Naive thymus-derived CD8-positive, alpha-beta T cell (primary cell): ENCODE measurements around the gene RFX1. TPM values are rescaled to one million over a fixed set of nuclear protein-coding genes. Genes with fewer than 3 reads are reported as not detected.
A peak's percentile ranks its signal among the peaks of the same experiment; 100 is the strongest.
"Not testable (repeated sequence)": the region's sequence is repeated elsewhere in the genome, so short reads cannot be mapped to it uniquely, and the experiment has no call there.

Experiments
- ATAC-seq, 2 donors: fragments of 150-1000 bp; cut with Tn5 transposase in 1 of 2; sonication (Bioruptor Pico), chemical (Tn5 transposase) in 1 of 2; 1 replicate in 1 of 2; 2 replicates in 1 of 2; pipeline ENCODE4 v1.10.0; 2021; ENCODE audit warnings: mild to moderate bottlenecking in 2 of 2, moderate library complexity in 2 of 2
- POLR2A ChIA-PET: fragments of 350-600 bp; sonication (Branson Sonifier 250); formaldehyde crosslinking; loops from one replicate; lab custom pipeline; 2021; ENCODE audit warnings: antibody characterized with exemption; lab: Charles Lee
- DNase-seq, 10 donors: peaks; one replicate each; pipeline versions ENCODE4 v3.0.0 to v3.0.0-alpha.2; 2020 to 2022
- H3K27ac Mint-ChIP-seq, 10 donors: one replicate each; pipeline ENCODE4 v1.8.0; 2020 to 2022; ENCODE audit warnings: mild to moderate bottlenecking in 10 of 10, mixed read lengths in 10 of 10, moderate library complexity in 4 of 10, inconsistent platforms in 1 of 10
- H3K27me3 Mint-ChIP-seq, 5 donors: one replicate each; pipeline ENCODE4 v1.8.0; 2021 to 2022; ENCODE audit warnings: mixed read lengths in 5 of 5
- H3K36me3 Mint-ChIP-seq, 3 donors: one replicate each; pipeline ENCODE4 v1.8.0; 2020 to 2022; ENCODE audit warnings: mixed read lengths in 3 of 3, mild to moderate bottlenecking in 2 of 3, inconsistent platforms in 1 of 3
- H3K4me1 Mint-ChIP-seq, 4 donors: one replicate each; pipeline ENCODE4 v1.8.0; 2021 to 2022; ENCODE audit warnings: mixed read lengths in 4 of 4
- H3K4me3 Mint-ChIP-seq, 10 donors: one replicate each; pipeline ENCODE4 v1.8.0; 2020 to 2022; ENCODE audit warnings: mild to moderate bottlenecking in 10 of 10, mixed read lengths in 10 of 10, moderate library complexity in 6 of 10, inconsistent platforms in 1 of 10
- H3K9me3 Mint-ChIP-seq, 9 donors: one replicate each; pipeline ENCODE4 v1.8.0; 2020 to 2022; ENCODE audit warnings: mixed read lengths in 9 of 9, mild to moderate bottlenecking in 3 of 9, inconsistent platforms in 1 of 9, moderate library complexity in 1 of 9
- polyA plus RNA-seq, 3 donors: library from polyadenylated mRNA; unstranded; fragments of 300-500 nt; fragmentation: Illumina TruSeq; gene quantifications; one replicate each; pipeline ENCODE4 v1.2.3, GENCODE V29; 2021
- total RNA-seq, 8 experiments: library from RNA in 2 of 8; stranded (reverse) in 2 of 8; gene quantifications; one replicate each; pipeline ENCODE4 v1.2.3 and lab custom pipeline; 2021 to 2026

The RFX1 gene
- total and polyA plus RNA-seq, 5 experiments from 2014 or later = 0.84 to 18.8 (median 1.1) TPM

DNA sequence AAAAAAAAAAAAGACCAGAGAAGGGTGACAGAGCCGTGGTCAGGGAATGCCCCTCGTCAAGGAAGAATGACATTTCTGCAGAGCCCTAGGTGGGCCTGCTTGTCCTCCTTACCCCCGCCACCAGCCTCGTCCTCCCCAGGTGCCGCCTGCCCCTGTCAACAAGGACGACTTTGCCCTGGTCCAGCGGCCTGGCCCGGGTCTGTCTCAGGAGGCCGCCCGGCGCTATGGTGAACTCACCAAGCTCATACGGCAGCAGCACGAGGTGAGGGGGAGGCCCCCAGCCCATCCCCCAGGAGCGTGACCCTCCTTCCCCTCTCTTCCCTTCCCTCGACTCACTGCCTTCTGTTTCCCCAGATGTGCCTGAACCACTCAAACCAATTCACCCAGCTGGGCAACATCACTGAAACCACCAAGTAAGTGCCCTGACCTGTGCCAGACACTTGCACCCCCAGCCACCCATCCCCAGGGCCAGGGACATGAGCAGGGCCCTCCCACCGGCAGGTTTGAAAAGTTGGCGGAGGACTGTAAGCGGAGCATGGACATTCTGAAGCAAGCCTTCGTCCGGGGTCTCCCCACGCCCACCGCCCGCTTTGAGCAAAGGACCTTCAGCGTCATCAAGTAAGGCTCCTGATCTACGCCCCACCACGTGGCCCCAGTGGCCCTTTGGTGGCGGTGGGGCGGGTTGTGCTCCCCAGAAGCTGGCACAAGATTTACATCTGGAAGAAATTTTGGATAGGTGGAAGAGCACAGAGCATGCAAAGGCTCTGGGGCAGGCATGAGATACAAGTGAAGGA lies 82.7 kb downstream of the RFX1 start:
- Mint-ChIP-seq H3K27ac (peak overlapping the region in 1 of 10 donors; percentile 62), H3K4me3 (no peak overlapping the region), H3K4me1 (peaks cover 0 to 7% (median 2%) of the 10 kb centered on the region in 4 donors), H3K27me3 (no peaks in the 10 kb centered on the region), H3K9me3 (peaks cover 0 to 3% (median 0%) of the 10 kb centered on the region in 9 donors), H3K36me3 (peaks cover 0 to 54% (median 27%) of the 10 kb centered on the region in 3 donors)
- ATAC-seq (no peak), DNase-seq (no peak)
- POLR2A ChIA-PET = no interaction called here

DNA sequence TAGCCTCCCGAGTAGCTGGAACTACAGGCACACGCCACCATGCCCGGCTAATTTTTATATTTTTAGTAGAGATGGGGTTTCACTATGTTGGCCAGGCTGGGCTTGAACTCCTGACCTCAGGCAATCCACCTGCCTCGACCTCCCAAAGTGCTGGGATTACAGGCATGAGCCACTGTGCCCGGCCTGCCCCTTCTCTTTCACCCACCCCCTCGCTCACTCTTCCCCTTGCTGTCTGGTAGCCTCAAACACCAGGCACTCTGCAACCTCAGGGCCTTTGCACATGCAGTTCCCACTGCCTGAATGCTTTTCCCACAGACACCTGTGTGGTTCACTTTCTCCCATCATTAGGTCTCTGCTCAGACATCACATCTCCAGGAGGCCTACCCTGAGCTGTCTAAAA lies 84.0 kb downstream of the RFX1 start:
- H3K27ac Mint-ChIP-seq = peak overlapping the region in 1 of 10 donors; percentile 6
- H3K9me3 Mint-ChIP-seq, H3K4me1 Mint-ChIP-seq, H3K27me3 Mint-ChIP-seq, DNase-seq, H3K4me3 Mint-ChIP-seq, ATAC-seq: not testable (repeated sequence)
- peaks cover 0 to 57% (median 24%) of the 10 kb centered on the region in 3 donors for H3K36me3 Mint-ChIP-seq
- POLR2A ChIA-PET = interaction anchor here (1.1 kb wide), 1 partner anchor 30 kb away, joined by 4 read pairs; the partner anchor contains the start of gene DCAF15

DNA sequence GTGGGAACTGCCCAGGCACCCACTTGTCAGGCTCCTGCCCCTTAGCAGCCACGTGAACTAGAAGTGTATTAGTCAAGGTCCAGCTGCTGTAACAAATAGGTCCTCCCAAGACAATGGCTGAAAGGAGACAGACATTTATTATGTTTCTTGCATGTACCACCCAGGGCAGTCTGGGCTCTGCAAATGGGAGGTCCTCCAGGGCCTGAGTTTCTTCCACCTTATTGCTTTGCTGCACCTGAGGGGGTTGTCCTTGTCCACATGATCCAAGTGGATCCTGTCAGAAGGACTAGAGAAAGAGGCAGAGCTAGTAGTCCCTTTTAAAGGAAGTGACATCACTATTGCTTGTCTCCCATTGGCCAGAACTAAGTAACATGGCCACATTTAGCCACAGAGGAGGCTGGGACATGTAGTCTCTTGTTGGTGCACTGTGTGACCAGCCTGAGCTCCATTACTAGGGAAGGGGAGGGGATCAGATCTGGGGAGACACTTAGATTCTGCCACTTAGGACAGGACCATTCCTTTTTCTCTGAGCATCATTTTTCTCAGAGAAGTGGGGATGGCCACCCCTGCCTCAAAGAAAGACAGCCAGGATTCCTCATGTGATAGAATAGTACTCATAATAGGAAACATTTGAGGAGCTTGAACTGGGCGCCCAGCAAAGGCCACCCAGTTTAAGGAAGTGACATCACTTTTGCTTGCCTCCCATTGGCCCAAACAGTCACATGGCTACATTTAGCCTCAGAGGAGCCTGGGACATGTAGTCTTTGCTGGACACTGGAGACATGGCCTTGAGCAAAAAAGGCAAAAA lies 85.0 kb downstream of the RFX1 start:
- H3K9me3 Mint-ChIP-seq = peaks cover 0 to 3% (median 0%) of the 10 kb centered on the region in 9 donors
- DNase-seq (peak in 2 of 10 donors; percentile 16 to 23), ATAC-seq (peak; percentile 72 to 81)
- peaks cover 0 to 57% (median 24%) of the 10 kb centered on the region in 3 donors for H3K36me3 Mint-ChIP-seq
- peaks cover 0 to 7% (median 2%) of the 10 kb centered on the region in 4 donors for H3K4me1 Mint-ChIP-seq
- H3K27me3 Mint-ChIP-seq = no peaks in the 10 kb centered on the region
- POLR2A ChIA-PET = interaction anchor here (0.6 to 1.5 kb wide), 3 partner anchors 31 to 122 kb away, joined by 4 to 7 read pairs (median 4); partner anchors contain the start of genes DCAF15 and IL27RA
- peak overlapping the region in 3 of 10 donors; percentile 8 to 52 (median 24) for H3K27ac Mint-ChIP-seq
- H3K4me3 Mint-ChIP-seq = no peak overlapping the region

DNA sequence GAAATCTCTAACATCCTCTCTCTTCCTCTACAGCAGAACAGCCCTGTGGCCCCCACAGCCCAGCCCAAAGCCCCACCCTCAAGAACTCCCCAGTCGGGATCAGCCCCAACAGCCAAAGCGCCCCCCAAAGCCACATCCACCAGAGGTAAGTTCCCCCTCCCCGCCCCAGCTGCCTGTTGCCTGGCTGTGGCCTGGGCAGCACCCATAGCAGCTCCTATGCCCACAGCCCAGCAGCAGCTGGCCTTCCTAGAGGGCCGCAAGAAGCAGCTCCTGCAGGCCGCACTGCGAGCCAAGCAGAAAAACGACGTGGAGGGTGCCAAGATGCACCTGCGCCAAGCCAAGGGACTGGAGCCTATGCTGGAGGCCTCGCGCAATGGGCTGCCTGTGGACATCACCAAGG lies 85.6 kb downstream of the RFX1 start:
- POLR2A ChIA-PET = interaction anchor here (0.6 to 1.5 kb wide), 2 partner anchors 111 to 123 kb away, joined by 4 to 7 read pairs; partner anchors contain the start of gene IL27RA
- ATAC-seq (no peak), DNase-seq (no peak)
- no peaks in the 10 kb centered on the region for H3K27me3 Mint-ChIP-seq
- H3K4me1 Mint-ChIP-seq = peaks cover 0 to 7% (median 2%) of the 10 kb centered on the region in 4 donors
- H3K36me3 Mint-ChIP-seq = peaks cover 0 to 61% (median 24%) of the 10 kb centered on the region in 3 donors
- peaks cover 0 to 3% (median 0%) of the 10 kb centered on the region in 9 donors for H3K9me3 Mint-ChIP-seq
- H3K27ac Mint-ChIP-seq = no peak overlapping the region
- no peak overlapping the region for H3K4me3 Mint-ChIP-seq

DNA sequence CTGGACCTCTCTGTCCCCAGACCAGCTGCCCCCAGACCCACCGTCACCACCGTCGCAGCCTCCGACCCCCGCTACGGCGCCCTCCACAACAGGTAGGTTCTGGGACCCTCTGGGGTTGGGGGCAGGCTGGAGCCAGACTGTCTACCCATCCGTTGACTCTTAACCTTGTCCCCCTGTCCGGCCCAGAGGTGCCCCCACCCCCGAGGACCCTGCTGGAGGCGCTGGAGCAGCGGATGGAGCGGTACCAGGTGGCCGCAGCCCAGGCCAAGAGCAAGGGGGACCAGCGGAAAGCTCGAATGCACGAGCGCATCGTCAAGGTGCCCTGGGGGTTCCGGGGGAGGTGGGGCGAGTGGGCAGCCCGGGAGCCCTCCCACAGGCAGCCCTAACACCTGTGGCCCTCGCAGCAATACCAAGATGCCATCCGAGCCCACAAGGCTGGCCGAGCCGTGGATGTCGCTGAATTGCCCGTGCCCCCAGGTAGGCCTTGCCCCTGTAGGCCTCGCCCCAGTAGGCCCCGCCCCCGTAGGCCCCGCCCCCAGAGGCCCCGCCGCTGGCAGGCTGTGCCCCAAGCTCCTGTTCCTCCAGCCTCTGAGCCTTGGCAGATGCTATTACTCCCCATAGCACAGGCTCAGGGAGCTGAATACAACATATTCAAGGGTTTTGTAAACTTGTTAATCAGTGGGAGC lies 87.3 kb downstream of the RFX1 start:
- POLR2A ChIA-PET = interaction anchor here (1.1 kb wide), 1 partner anchor 113 kb away, joined by 4 read pairs; the partner anchor contains the start of gene IL27RA
- Mint-ChIP-seq H3K4me1 (peaks cover 0 to 4% (median 2%) of the 10 kb centered on the region in 4 donors), H3K27me3 (no peaks in the 10 kb centered on the region), H3K27ac (no peak overlapping the region), H3K9me3 (peaks cover 0 to 3% (median 0%) of the 10 kb centered on the region in 9 donors), H3K4me3 (no peak overlapping the region), H3K36me3 (peaks cover 0 to 63% (median 27%) of the 10 kb centered on the region in 3 donors)
- no peak for ATAC-seq
- DNase-seq = no peak

DNA sequence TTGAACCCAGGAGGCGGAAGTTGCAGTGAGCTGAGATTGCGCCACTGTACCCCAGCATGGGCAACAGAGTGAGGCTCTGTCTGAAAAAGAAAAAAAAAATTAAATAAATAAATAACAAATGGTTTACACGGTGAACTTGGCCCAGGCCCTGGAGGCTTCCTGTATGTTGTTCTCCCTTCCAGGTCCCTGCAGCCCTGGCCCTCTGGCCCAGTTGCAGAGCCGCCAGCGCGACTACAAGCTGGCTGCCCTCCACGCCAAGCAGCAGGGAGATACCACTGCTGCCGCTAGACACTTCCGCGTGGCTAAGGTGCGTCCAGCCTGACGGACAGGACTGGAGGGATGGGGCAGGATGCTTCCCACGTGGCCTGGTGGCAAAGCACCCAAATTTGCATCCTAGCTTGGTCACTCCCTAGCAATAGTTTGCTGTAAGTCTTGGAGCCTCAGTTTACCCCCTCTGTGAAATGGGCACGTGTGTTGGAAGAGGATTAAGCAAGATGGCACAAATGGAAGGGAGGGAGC lies 88.2 kb downstream of the RFX1 start:
- peaks cover 0 to 4% (median 2%) of the 10 kb centered on the region in 4 donors for H3K4me1 Mint-ChIP-seq
- DNase-seq = no peak
- H3K27ac Mint-ChIP-seq = no peak overlapping the region
- no peaks in the 10 kb centered on the region for H3K27me3 Mint-ChIP-seq
- peaks cover 0 to 63% (median 23%) of the 10 kb centered on the region in 3 donors for H3K36me3 Mint-ChIP-seq
- ATAC-seq = no peak
- POLR2A ChIA-PET = no interaction called here
- H3K4me3 Mint-ChIP-seq = no peak overlapping the region
- peaks cover 0 to 3% (median 0%) of the 10 kb centered on the region in 9 donors for H3K9me3 Mint-ChIP-seq

DNA sequence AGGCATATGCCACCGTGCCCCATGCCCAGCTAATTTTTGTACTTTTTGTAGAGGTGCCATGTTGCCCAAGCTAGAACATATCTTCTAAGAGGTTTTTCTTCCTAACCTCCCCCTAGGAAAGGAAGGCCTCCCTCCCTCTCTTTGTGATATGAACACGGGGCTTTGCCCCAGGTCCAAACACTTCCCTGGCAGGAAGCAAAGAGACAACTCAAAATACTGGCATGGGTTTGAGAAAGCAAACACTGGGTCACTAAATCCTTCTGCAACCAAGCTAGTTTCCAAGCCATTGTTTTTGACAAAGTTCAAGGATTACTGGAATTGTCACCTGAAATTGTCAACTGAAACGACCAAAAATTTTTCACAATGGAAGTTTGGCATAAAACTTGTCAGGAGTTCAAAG lies 91.3 kb downstream of the RFX1 start:
- Mint-ChIP-seq H3K36me3 (peaks cover 0 to 65% (median 10%) of the 10 kb centered on the region in 3 donors), H3K4me1 (no peaks in the 10 kb centered on the region), H3K27ac (no peak overlapping the region), H3K27me3 (no peaks in the 10 kb centered on the region), H3K4me3 (no peak overlapping the region), H3K9me3 (no peaks in the 10 kb centered on the region)
- ATAC-seq (no peak), DNase-seq (no peak)
- POLR2A ChIA-PET = no interaction called here

DNA sequence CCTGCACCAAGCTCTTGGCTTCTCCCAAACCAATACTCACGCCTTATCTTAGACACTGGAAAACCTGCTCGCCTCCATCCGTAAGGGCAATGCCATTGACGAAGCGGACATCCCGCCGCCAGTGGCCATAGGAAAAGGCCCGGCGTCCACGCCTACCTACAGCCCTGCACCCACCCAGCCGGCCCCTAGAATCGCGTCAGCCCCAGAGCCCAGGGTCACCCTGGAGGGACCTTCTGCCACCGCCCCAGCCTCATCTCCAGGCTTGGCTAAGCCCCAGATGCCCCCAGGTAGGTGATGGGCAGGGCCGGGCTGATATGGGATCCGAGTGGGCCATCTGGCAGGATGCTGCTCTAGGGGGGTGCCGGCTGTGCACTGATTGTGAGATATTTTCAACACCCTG lies 92.8 kb downstream of the RFX1 start:
- DNase-seq = no peak
- Mint-ChIP-seq H3K27ac (no peak overlapping the region), H3K4me3 (no peak overlapping the region), H3K4me1 (no peaks in the 10 kb centered on the region), H3K36me3 (peaks cover 0 to 64% (median 10%) of the 10 kb centered on the region in 3 donors), H3K27me3 (no peaks in the 10 kb centered on the region), H3K9me3 (no peaks in the 10 kb centered on the region)
- ATAC-seq = no peak
- POLR2A ChIA-PET = no interaction called here

Other genes starting within 250 kb of the RFX1 start
- 10 to 100 TPM; 83.3 to 85.1 TPM for gene MRI1, start 241.8 kb downstream of the RFX1 start, total RNA-seq
- gene MRI1, start 241.8 kb downstream of the RFX1 start, polyA plus RNA-seq = 10 to 100 TPM in 2 of 3 donors, 1 to 10 TPM in 1; 6.4 to 15.5 (median 11.6) TPM
- 10 to 100 TPM; 74.1 to 80.0 TPM for gene C19orf53, start 231.9 kb downstream of the RFX1 start, total RNA-seq
- gene C19orf53, start 231.9 kb downstream of the RFX1 start, polyA plus RNA-seq = 100 to 1,000 TPM; 248 to 324 (median 278) TPM
- 1 to 10 TPM; 7.8 to 8.1 TPM for gene ZSWIM4, start 210.9 kb downstream of the RFX1 start, total RNA-seq
- 1 to 10 TPM in 2 of 3 donors, under 1 TPM in 1; 0.30 to 1.5 (median 1.1) TPM for gene ZSWIM4, start 210.9 kb downstream of the RFX1 start, polyA plus RNA-seq
- not detected for gene NANOS3, start 129.2 kb downstream of the RFX1 start, total RNA-seq
- not detected for gene NANOS3, start 129.2 kb downstream of the RFX1 start, polyA plus RNA-seq
- 1 to 10 TPM; 3.0 to 3.7 TPM for gene BRME1, start 100.2 kb downstream of the RFX1 start, total RNA-seq
- under 1 TPM; 0.49 to 0.94 (median 0.76) TPM for gene BRME1, start 100.2 kb downstream of the RFX1 start, polyA plus RNA-seq
- gene CC2D1A, start 100.1 kb downstream of the RFX1 start, total RNA-seq = 10 to 100 TPM; 29.7 to 30.7 TPM
- 10 to 100 TPM in 1 of 3 donors, 1 to 10 TPM in 2; 4.3 to 10.5 (median 5.5) TPM for gene CC2D1A, start 100.1 kb downstream of the RFX1 start, polyA plus RNA-seq
- not detected for gene PODNL1, start 67.9 kb downstream of the RFX1 start, total RNA-seq
- not detected for gene PODNL1, start 67.9 kb downstream of the RFX1 start, polyA plus RNA-seq
- 10 to 100 TPM; 93.5 to 93.6 TPM for gene DCAF15, start 53.8 kb downstream of the RFX1 start, total RNA-seq
- 1 to 10 TPM; 2.9 to 6.0 (median 3.4) TPM for gene DCAF15, start 53.8 kb downstream of the RFX1 start, polyA plus RNA-seq
- not detected for gene RLN3, start 21.8 kb upstream of the RFX1 start, total RNA-seq
- gene RLN3, start 21.8 kb upstream of the RFX1 start, polyA plus RNA-seq = under 1 TPM in 1 of 3 donors, not detected in 2; 0.50 TPM
- gene IL27RA, start 25.4 kb upstream of the RFX1 start, total RNA-seq = 10 to 100 TPM; 54.2 to 54.7 TPM
- 10 to 100 TPM; 54.5 to 91.2 (median 83.9) TPM for gene IL27RA, start 25.4 kb upstream of the RFX1 start, polyA plus RNA-seq
- gene PALM3, start 55.8 kb upstream of the RFX1 start, total RNA-seq = not detected
- under 1 TPM in 1 of 3 donors, not detected in 2; 0.13 TPM for gene PALM3, start 55.8 kb upstream of the RFX1 start, polyA plus RNA-seq
- under 1 TPM; 0.44 to 0.99 TPM for gene MISP3, start 66.5 kb upstream of the RFX1 start, total RNA-seq
- 1 to 10 TPM in 1 of 3 donors, under 1 TPM in 2; 0.36 to 1.4 (median 0.59) TPM for gene MISP3, start 66.5 kb upstream of the RFX1 start, polyA plus RNA-seq
- under 1 TPM in 1 of 2 experiments, not detected in 1; 0.85 TPM for gene C19orf67, start 79.5 kb upstream of the RFX1 start, total RNA-seq
- gene C19orf67, start 79.5 kb upstream of the RFX1 start, polyA plus RNA-seq = not detected
- 10 to 100 TPM; 66.4 to 68.3 TPM for gene SAMD1, start 84.4 kb upstream of the RFX1 start, total RNA-seq
- gene SAMD1, start 84.4 kb upstream of the RFX1 start, polyA plus RNA-seq = 1 to 10 TPM; 2.3 to 5.2 (median 2.7) TPM
- 10 to 100 TPM; 54.7 to 56.8 TPM for gene PRKACA, start 111.4 kb upstream of the RFX1 start, total RNA-seq
- 1 to 10 TPM; 1.1 to 1.8 (median 1.3) TPM for gene PRKACA, start 111.4 kb upstream of the RFX1 start, polyA plus RNA-seq
- 1 to 10 TPM; 2.7 to 4.6 TPM for gene ASF1B, start 130.3 kb upstream of the RFX1 start, total RNA-seq
- 1 to 10 TPM; 2.3 to 4.2 (median 3.7) TPM for gene ASF1B, start 130.3 kb upstream of the RFX1 start, polyA plus RNA-seq
- gene ADGRL1, start 199.8 kb upstream of the RFX1 start, total RNA-seq = 10 to 100 TPM; 24.8 to 28.0 TPM
- under 1 TPM; 0.29 to 0.96 (median 0.51) TPM for gene ADGRL1, start 199.8 kb upstream of the RFX1 start, polyA plus RNA-seq